Endothelial cell of umbilical vein (primary cell): ENCODE measurements around the gene NDUFA13.

Experiments
- CTCF ChIP-seq, 2 donors: IDR thresholded peaks; 1 replicate in 1 of 2; 2 replicates in 1 of 2; pipeline ENCODE4 v1.5.1; 2011; ENCODE audit warnings: low read length in 2 of 2, mild to moderate bottlenecking in 2 of 2, moderate library complexity in 2 of 2, control low read depth in 1 of 2, inconsistent platforms in 1 of 2, low read depth in 1 of 2; ENCODE audit not compliant: insufficient read depth in 1 of 2; ENCODE audit errors: extremely low read depth in 1 of 2
- EZH2 ChIP-seq: IDR thresholded peaks from 2 replicates; pipeline ENCODE4 v1.6.1; 2012; ENCODE audit warnings: borderline replicate concordance, low read depth, mild to moderate bottlenecking, moderate library complexity, low read length, inconsistent platforms; ENCODE audit not compliant: severe bottlenecking
- GATA2 ChIP-seq: IDR thresholded peaks from 2 replicates; pipeline ENCODE4 v1.7.0; 2011; ENCODE audit warnings: low read depth, mild to moderate bottlenecking, moderate library complexity, mixed read lengths, low read length; ENCODE audit not compliant: insufficient read length, insufficient read depth
- JUN ChIP-seq: IDR thresholded peaks from 2 replicates; pipeline ENCODE4 v1.6.1; 2011; ENCODE audit warnings: borderline replicate concordance, low read depth; ENCODE audit not compliant: insufficient read length, insufficient read depth
- MAX ChIP-seq: IDR thresholded peaks from 2 replicates; pipeline ENCODE4 v1.6.1; 2011; ENCODE audit not compliant: insufficient read depth, insufficient read length
- MYC ChIP-seq: IDR thresholded peaks from one replicate; pipeline ENCODE4 v1.6.1; 2011; ENCODE audit warnings: mild to moderate bottlenecking, low read depth, low read length
- POLR2A ChIP-seq: IDR thresholded peaks from 2 replicates; pipeline ENCODE4 v1.6.1; 2012; ENCODE audit warnings: low read depth, mild to moderate bottlenecking, control low read depth, low read length
- POLR2AphosphoS5 ChIP-seq: IDR thresholded peaks from 2 replicates; pipeline ENCODE4 v1.6.1; 2012; ENCODE audit warnings: low read depth, mild to moderate bottlenecking, control low read depth, low read length, moderate library complexity; ENCODE audit not compliant: insufficient read depth

GRCh38 chr19:19480688-19481087 is 35.3 kb upstream of the NDUFA13 start:
- TF ChIP-seq CTCF (IDR thresholded peaks at IDR 0.05; ENCODE audit: extremely low read depth in 1 of 2, insufficient read depth in 1 of 2, low read depth in 1 of 2, low read length in 2 of 2): no peak
- TF ChIP-seq POLR2AphosphoS5: no peak
- no peak for TF ChIP-seq EZH2
- no peak for TF ChIP-seq POLR2A
- TF ChIP-seq MYC: no peak
- no peak for TF ChIP-seq MAX
- no peak for TF ChIP-seq JUN
- no peak for TF ChIP-seq GATA2
